ENCODE data around the gene PSMB7. TPM values are rescaled to one million over a fixed set of nuclear protein-coding genes. Genes with fewer than 3 reads are reported as not detected.

PSMB7 gene
- total and polyA plus RNA-seq, 2 donors (not counting 1 experiment from before 2014, with no cell fraction given): 206 to 290 TPM

GRCh38 chr9:124441291-124441690, 26.0 kb upstream of the PSMB7 start:
- H3K27ac ChIP-seq (ENCODE audit: insufficient read depth, low read length): no peak overlapping the region
- H3K4me2 ChIP-seq (ENCODE audit: extremely low read depth, insufficient read depth, low read length): no peak overlapping the region
- DNase-seq (ENCODE audit: low read depth in 2 of 2): no peak
- no peak for TF ChIP-seq EZH2 (IDR thresholded peaks at IDR 0.05; ENCODE audit: low read length, missing control alignments)
- TF ChIP-seq, protein P1, sequence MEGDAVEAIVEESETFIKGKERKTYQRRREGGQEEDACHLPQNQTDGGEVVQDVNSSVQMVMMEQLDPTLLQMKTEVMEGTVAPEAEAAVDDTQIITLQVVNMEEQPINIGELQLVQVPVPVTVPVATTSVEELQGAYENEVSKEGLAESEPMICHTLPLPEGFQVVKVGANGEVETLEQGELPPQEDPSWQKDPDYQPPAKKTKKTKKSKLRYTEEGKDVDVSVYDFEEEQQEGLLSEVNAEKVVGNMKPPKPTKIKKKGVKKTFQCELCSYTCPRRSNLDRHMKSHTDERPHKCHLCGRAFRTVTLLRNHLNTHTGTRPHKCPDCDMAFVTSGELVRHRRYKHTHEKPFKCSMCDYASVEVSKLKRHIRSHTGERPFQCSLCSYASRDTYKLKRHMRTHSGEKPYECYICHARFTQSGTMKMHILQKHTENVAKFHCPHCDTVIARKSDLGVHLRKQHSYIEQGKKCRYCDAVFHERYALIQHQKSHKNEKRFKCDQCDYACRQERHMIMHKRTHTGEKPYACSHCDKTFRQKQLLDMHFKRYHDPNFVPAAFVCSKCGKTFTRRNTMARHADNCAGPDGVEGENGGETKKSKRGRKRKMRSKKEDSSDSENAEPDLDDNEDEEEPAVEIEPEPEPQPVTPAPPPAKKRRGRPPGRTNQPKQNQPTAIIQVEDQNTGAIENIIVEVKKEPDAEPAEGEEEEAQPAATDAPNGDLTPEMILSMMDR (conservative IDR thresholded peaks at IDR 0.05 in 1 of 2, IDR thresholded peaks at IDR 0.05 in 1 of 2; ENCODE audit: low read depth in 1 of 2, low read length in 2 of 2): no peak
- H3K36me3 ChIP-seq (ENCODE audit: control insufficient read depth, insufficient read depth, low read length): no peaks in the 10 kb centered on the region
- no peaks in the 10 kb centered on the region for H3K79me2 ChIP-seq (ENCODE audit: control insufficient read depth, insufficient read depth, low read length)
- H3K9me3 ChIP-seq (ENCODE audit: control insufficient read depth, insufficient read depth, low read depth, low read length): no peaks in the 10 kb centered on the region
- H3K9ac ChIP-seq (ENCODE audit: insufficient read depth, low read length): no peak overlapping the region
- no peaks in the 10 kb centered on the region for H3K4me1 ChIP-seq (ENCODE audit: control insufficient read depth, extremely low read depth, insufficient read depth, low read length)
- no peaks in the 10 kb centered on the region for H4K20me1 ChIP-seq (ENCODE audit: control insufficient read depth, extremely low read depth, insufficient read depth, low read length)
- H3K27me3 ChIP-seq (ENCODE audit: control insufficient read depth, insufficient read depth, low read length): peaks cover 3% of the 10 kb centered on the region
- H2AFZ ChIP-seq (ENCODE audit: low read length): no peak overlapping the region
- no peak overlapping the region for H3K4me3 ChIP-seq (replicated peaks in 1 of 4; ENCODE audit: control extremely low read depth in 1 of 4, insufficient read depth in 1 of 4, low read depth in 3 of 4, low read length in 4 of 4)

GRCh38 chr9:124440786-124441185, 25.5 kb upstream of the PSMB7 start:
- no peak for TF ChIP-seq EZH2 (IDR thresholded peaks at IDR 0.05; ENCODE audit: low read length, missing control alignments)
- TF ChIP-seq, protein P1 (conservative IDR thresholded peaks at IDR 0.05 in 1 of 2, IDR thresholded peaks at IDR 0.05 in 1 of 2; ENCODE audit: low read depth in 1 of 2, low read length in 2 of 2): no peak
- Histone ChIP-seq H4K20me1 (ENCODE audit: control insufficient read depth, extremely low read depth, insufficient read depth, low read length) (no peaks in the 10 kb centered on the region), H3K9ac (ENCODE audit: insufficient read depth, low read length) (no peak overlapping the region), H3K27me3 (ENCODE audit: control insufficient read depth, insufficient read depth, low read length) (peaks cover 3% of the 10 kb centered on the region), H3K4me1 (ENCODE audit: control insufficient read depth, extremely low read depth, insufficient read depth, low read length) (no peaks in the 10 kb centered on the region), H2AFZ (ENCODE audit: low read length) (no peak overlapping the region), H3K36me3 (ENCODE audit: control insufficient read depth, insufficient read depth, low read length) (no peaks in the 10 kb centered on the region), H3K27ac (ENCODE audit: insufficient read depth, low read length) (no peak overlapping the region), H3K79me2 (ENCODE audit: control insufficient read depth, insufficient read depth, low read length) (no peaks in the 10 kb centered on the region), H3K4me3 (replicated peaks in 1 of 4; ENCODE audit: control extremely low read depth in 1 of 4, insufficient read depth in 1 of 4, low read depth in 3 of 4, low read length in 4 of 4) (no peak overlapping the region), H3K4me2 (ENCODE audit: extremely low read depth, insufficient read depth, low read length) (no peak overlapping the region), H3K9me3 (ENCODE audit: control insufficient read depth, insufficient read depth, low read depth, low read length) (no peaks in the 10 kb centered on the region)
- DNase-seq (ENCODE audit: low read depth in 2 of 2): no peak

- H3K4me1 ChIP-seq (ENCODE audit: control insufficient read depth, extremely low read depth, insufficient read depth, low read length): no peaks in the 10 kb centered on the region
- no peak overlapping the region for H3K4me2 ChIP-seq (ENCODE audit: extremely low read depth, insufficient read depth, low read length)
- peaks cover 3% of the 10 kb centered on the region for H3K27me3 ChIP-seq (ENCODE audit: control insufficient read depth, insufficient read depth, low read length)
- H3K79me2 ChIP-seq (ENCODE audit: control insufficient read depth, insufficient read depth, low read length): no peaks in the 10 kb centered on the region
- no peaks in the 10 kb centered on the region for H3K9me3 ChIP-seq (ENCODE audit: control insufficient read depth, insufficient read depth, low read depth, low read length)
- H3K36me3 ChIP-seq (ENCODE audit: control insufficient read depth, insufficient read depth, low read length): no peaks in the 10 kb centered on the region
- H2AFZ ChIP-seq (ENCODE audit: low read length): no peak overlapping the region
- H3K9ac ChIP-seq (ENCODE audit: insufficient read depth, low read length): no peak overlapping the region
- no peak overlapping the region for H3K27ac ChIP-seq (ENCODE audit: insufficient read depth, low read length)
- DNase-seq (ENCODE audit: low read depth in 2 of 2): no peak
- H4K20me1 ChIP-seq (ENCODE audit: control insufficient read depth, extremely low read depth, insufficient read depth, low read length): no peaks in the 10 kb centered on the region
- TF ChIP-seq, protein P1 (conservative IDR thresholded peaks at IDR 0.05 in 1 of 2, IDR thresholded peaks at IDR 0.05 in 1 of 2; ENCODE audit: low read depth in 1 of 2, low read length in 2 of 2): no peak
- no peak for TF ChIP-seq EZH2 (IDR thresholded peaks at IDR 0.05; ENCODE audit: low read length, missing control alignments)
- H3K4me3 ChIP-seq (replicated peaks in 1 of 4; ENCODE audit: control extremely low read depth in 1 of 4, insufficient read depth in 1 of 4, low read depth in 3 of 4, low read length in 4 of 4): no peak overlapping the region
Observed at GRCh38 chr9:124439686-124440243, 24.5 kb upstream of the PSMB7 start.
